ENCODE measurements around the gene SMOC2.

- TF ChIP-seq CTCF (IDR thresholded peaks at IDR 0.05) (no peak), EZH2 (IDR thresholded peaks at IDR 0.05; ENCODE audit: borderline replicate concordance, insufficient read depth, low read depth, low read length, poor library complexity, severe bottlenecking) (no peak)
These were observed 53.0 kb downstream of the SMOC2 start for GRCh38 chr6:168493976-168494375.

Data from B cell (primary cell).